NCI-H345 treated with DMSO at 0.1 percent for 48 hours (cell line): ENCODE results near the gene JCAD.

Experiments used
- DNase-seq: peaks from one replicate; lab custom pipeline; 2025; ENCODE audit not compliant: unreplicated experiment; lab: John Stamatoyannopoulos, UW

Gene JCAD

DNA sequence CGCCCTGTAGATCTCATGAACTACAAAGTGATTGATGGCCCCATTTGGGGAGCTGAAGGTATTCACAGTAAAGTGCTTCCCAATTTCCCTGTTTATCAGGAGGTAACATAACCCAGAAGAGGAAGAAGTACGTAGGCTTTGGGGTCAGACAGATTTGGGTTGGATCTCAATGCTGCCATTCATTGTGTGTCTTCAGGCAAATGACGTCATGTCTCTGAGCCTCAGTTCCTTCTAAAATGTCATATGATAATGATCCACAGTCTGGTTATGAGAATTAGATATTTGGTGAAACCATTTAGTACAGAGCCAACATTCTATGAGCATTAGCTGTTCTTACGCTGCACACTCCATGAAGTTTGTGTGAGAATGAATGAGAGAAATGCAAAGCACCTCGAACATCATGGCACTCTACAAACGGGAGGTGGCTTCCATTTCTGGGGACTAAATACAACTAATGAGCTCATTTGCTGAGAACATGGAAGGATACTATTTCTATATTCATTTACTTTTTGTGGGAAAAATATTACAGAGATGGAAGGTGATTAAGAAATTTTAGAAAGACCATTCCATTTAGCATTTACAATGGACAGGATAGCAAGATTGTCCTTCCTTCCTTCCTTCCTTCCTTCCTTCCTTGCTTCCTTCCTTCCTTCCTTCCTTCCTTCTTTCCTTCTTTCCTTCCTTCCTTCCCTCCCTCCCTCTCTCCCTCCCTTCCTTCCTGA is 13.8 kb upstream of the JCAD start:
- no peak for DNase-seq

- DNase-seq: no peak
Measured at GRCh38 chr10:30072068-30072467, 12.7 kb upstream of the JCAD start.

DNA sequence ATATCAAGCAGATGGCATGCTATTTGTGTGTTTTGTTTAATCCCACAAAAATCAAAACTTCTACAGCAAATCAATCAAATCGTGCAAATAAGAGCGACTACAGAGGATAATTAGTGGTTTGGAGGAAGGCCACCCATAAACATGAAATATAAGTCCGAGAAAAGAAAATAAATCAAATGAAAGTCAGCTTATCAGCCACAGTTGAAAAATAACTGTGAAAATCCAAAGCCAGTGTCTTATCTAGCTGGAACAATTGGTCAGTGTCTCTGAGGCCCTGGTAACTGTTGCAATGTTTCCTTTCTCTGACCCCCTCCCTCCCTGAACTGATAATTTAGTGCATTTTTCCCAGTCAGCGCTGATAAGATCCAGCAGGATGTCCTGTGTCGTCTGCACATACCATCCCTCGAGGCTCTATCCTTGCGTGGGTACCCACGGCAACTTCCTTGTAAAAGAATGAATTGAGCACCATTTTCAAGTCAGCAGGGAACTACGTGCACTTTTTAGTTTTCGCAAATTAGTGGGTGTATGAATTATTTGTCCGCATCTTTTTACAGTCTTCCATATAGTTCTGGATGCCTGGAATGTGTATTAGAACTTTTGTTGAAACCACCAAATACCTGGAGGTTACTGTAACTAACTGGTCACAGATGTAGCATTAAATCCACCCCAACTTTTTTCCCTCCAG is 10.8 kb upstream of the JCAD start:
- no peak for DNase-seq

DNA sequence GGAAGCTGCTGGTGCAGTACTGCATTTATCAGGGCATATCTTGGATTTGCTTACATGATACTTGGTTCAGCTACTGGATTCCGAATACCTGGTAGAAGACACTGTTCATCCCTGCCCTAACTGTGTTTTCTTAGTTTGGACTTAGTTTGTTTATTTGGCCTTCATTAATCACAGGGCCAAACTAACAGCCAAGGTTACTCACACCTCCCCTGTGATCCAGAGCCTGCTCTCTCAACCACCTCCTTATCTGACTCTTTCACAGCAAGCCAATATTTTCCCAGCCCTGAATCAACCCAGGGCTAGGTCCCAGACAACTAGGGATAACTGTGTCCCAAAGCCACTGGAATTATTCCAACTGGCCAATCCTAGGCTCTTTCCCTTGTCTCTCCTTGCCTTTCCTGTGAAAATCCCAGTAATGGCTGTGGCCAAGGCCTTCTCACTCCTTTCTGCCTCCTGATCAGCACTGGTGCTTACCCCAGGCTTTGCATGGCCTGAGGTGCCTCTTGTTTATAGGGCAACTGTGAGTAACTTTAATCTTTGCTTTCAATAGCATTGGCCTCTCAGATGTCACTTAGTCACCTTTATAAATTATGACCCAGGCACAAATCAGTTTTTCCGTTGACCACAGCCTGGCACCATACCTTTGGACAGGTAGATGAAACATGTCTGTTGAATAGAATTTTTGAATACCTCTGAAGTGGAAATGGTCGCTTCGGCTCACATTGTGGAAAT is 9.3 kb upstream of the JCAD start:
- no peak for DNase-seq

GRCh38 chr10:30063099-30063498 is 3.7 kb upstream of the JCAD start:
- DNase-seq: no peak

DNA sequence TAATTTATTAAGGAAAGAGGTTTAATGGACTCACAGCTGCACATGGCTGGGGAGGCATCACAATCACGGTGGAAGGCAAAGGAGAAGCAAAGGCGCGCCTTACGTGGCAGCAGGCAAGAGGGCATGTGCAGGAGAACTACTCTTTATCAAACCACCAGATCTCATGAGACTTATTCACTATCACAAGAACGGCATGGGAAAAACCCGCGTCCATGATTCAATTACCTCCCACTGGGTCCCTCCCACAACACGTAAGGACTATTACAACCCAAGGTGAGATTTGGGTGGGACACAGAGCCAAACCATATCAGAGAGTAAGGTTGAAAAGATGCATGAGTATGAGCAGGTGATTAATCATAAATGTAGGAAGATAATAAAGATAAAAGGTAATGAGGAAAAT is 3.2 kb upstream of the JCAD start:
- DNase-seq: no peak

DNA sequence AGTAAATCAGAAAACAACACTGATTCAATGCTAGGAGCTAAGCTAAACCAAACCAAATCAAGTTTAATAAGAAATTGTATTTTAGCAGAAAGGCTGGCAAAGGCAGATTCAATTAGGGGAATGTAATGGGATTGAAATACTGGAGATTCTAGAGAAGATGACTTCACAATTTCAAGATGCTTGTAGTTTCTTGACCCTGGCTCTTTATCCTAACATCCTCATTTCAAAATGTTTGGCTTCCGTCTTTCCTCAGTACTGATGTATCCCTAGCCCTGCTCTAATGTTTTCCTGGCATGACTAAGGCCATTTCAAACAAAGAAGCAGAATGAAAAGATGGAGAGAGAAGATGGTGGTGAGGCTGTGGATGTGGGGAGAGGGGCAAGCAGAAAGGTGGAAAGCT is 2.7 kb upstream of the JCAD start:
- no peak for DNase-seq

- no peak for DNase-seq
Measured at GRCh38 chr10:30058570-30059132, 735 bp downstream of the JCAD start.

DNA sequence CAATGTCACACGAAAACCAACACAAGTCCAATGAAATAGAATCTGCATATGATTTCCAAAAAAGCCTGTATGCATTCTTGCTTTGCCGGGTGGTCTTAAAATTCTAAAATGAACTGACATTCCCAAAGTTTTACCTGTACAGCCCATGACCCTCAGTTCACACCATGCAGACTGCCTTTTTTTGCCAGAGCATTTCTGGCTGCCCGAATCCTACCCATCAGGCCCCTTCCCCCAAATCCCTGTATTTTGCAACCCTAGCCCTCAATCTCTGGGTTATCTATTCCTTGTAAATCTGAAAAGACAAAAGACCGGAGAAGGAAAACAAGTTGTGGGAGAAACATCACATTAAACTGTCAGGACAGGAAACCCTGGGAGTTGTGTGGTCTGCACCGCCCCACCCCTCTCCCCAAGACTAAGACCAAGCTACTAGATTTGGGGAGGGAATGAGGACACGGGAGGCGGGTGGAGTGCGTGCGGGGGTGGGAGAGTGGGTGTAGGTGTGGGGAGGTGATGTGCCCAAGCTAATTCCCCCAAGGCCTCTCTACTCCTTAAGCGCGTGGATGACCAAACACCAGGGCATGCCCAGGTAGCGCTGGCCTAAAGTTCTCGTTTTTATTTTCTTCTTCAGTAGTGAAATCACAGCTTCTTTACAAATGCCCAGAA is 1.4 kb downstream of the JCAD start:
- no peak for DNase-seq

GRCh38 chr10:30057421-30057841 is 2.0 kb downstream of the JCAD start:
- no peak for DNase-seq

GRCh38 chr10:30056767-30057355 is 2.5 kb downstream of the JCAD start:
- DNase-seq: no peak

- DNase-seq: no peak
Measured at GRCh38 chr10:30056281-30056680, 3.1 kb downstream of the JCAD start.

GRCh38 chr10:30055226-30055662 is 4.1 kb downstream of the JCAD start:
- DNase-seq: no peak

DNA sequence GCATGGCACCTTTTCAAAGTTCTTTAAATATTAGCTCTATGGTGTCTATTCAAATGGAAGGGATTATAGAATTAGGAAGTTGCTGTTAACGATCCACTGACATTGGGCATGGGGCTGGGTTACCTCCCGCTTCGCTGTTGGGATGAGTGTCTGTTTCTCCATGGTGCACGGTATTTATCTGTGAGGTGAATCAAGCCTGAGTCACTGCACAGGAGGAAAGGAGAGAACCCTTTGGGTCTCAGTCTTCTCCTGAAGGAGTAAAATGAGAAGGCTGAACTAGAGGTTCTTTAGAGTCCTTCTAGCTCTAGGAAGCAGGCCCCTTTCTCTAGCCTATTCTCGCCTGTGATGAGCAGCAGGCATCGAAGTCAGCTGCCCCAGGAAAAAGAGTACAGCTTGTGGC is 7.3 kb downstream of the JCAD start:
- DNase-seq: no peak

DNA sequence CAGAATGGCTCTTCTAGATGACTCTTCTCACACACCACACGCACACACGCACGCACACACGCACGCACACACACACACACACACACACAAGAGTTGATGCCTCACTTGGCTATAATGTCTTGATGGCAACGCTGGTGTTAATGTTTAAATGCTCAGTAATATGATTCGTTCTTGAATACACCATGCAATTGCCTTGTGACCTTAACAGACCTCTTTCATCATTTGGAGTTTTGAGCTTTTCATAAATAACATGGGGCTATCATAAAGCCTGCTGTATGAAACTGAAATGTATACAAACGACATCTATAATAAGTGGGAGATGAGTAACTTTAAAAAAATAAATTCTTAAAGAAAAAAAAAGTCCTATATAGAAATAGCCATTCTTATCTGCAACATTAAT is 8.2 kb downstream of the JCAD start:
- no peak for DNase-seq

GRCh38 chr10:30050411-30050810 is 9.0 kb downstream of the JCAD start:
- DNase-seq: no peak

DNA sequence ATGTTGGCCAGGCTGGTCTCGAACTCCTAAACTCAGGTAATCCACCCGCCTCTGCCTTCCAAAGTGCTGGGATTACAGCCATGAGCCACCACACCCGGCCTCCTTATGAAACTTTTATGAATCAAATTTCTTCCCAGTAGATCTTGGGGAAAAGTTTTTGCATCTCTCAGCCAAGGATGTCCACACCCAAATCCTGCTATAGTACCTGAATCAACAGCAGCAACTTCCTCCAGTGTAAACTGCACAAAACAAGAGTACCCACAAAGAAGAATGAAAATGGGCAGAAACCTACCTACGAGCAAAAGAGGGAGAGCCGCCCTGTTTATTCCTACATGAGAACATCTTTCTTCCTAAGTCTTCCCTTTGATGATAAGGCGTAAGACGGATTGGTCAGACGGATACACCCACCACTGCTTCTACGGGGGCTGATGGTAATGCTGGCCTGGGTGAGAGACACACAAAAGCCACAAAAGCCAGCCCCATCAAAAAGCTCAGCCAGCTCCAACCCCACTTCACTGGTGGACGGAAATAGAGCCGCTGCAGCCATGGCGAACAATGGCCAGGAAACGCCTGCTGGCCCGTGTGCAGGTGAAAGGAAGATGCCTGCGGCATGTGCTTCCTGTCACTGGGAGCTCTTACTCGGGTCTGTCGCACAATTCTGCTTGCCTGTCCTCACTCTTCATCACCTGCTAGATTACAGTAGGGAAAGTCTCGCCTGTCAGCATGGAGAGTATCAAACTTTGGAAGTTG is 10.4 kb downstream of the JCAD start:
- DNase-seq: no peak

DNA sequence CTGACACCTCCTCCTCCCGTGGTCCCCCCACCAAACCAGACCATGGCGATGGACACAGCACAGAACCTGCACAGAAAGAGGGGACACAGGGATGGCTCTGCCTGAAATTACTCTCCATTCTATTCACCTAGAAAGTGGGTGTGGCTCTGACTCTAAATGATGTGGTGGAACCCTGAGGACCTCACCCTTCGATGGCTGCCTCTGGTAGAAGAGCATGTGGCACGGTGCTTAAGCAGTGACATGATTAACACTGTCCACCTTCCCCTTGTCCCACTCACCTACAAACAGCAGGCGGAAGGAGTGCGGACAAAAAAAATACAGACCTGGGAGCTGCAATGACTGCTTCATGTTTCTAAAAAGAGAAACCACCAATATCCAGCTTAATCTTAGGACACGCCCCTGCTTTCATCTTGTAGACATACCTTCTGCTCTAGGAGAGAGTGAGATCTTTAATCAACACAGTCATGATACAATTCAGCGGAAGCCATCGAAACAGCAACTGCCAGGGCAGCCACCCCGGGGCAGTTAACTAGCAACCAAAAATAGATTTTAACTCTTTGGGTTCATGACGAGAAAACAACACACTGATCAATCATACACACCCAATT is 11.4 kb downstream of the JCAD start:
- DNase-seq: no peak

GRCh38 chr10:30047430-30047829 is 12.0 kb downstream of the JCAD start:
- no peak for DNase-seq

DNA sequence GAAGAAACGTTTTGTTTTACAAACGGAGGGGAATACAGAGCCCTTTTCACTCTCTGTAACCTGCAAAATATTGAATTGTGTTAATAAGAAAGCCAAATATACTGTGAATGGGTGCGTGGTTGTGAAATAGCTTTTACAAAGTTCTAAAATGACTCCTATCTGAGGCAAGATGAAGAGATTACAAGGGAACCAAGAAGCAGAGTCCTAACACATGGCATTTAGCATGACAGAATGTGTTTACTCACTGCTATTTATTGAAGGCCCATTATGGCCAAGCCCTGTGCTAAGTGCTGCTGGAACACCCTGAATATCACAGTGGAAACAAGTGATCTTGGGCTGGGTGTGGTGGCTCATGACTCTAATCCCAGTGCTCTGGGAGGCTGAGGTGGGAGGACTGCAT is 12.9 kb downstream of the JCAD start:
- no peak for DNase-seq
